PC-3 (cell line): Measurements from ENCODE around the gene TXLNG.

Experiments
- CTCF ChIP-seq: fragments of 300-600 bp; sonication (generic); conservative IDR thresholded peaks from 2 replicates; pipeline ENCODE4 v1.5.1; 2017; ENCODE audit warnings: antibody characterized with exemption, low read depth, mild to moderate bottlenecking, low read length
- EZH2 ChIP-seq: fragments of 300-600 bp; sonication (generic); IDR thresholded peaks from one replicate; pipeline ENCODE4 v1.6.1; 2017; ENCODE audit warnings: antibody characterized with exemption, mild to moderate bottlenecking, low read length; ENCODE audit not compliant: unreplicated experiment
- EZH2phosphoT487 ChIP-seq: fragments of 300-600 bp; sonication (generic); IDR thresholded peaks from 2 replicates; pipeline ENCODE4 v1.6.1; 2018; ENCODE audit warnings: mild to moderate bottlenecking, antibody characterized with exemption, low read length, borderline replicate concordance

GRCh38 chrX:16876696-16877095 lies 90.4 kb downstream of the TXLNG start:
- TF ChIP-seq EZH2phosphoT487 (no peak), CTCF (no peak), EZH2 (no peak)
